HG03103 (cell line): ENCODE measurements around the gene FAM227B.
"Not testable (repeated sequence)": the region's sequence is repeated elsewhere in the genome, so short reads cannot be mapped to it uniquely, and the experiment has no call there.

ENCODE experiments used
- ATAC-seq: cut with Tn5 transposase; IDR thresholded peaks from one replicate; pipeline ENCODE4 v1.9.1; 2021; ENCODE audit warnings: low read depth; ENCODE audit not compliant: unreplicated experiment

The FAM227B gene

GRCh38 chr15:49402515-49403296, 217.9 kb downstream of the FAM227B start:
- ATAC-seq: not testable (repeated sequence)

- ATAC-seq: no peak
These were observed 233.1 kb downstream of the FAM227B start for GRCh38 chr15:49387471-49387870.

GRCh38 chr15:49383266-49383665, 237.4 kb downstream of the FAM227B start:
- no peak for ATAC-seq

- ATAC-seq: no peak
These were observed 238.2 kb downstream of the FAM227B start for GRCh38 chr15:49382394-49382793.

- ATAC-seq: no peak
These were observed 239.7 kb downstream of the FAM227B start for GRCh38 chr15:49380912-49381311.

GRCh38 chr15:49379996-49380395, 240.6 kb downstream of the FAM227B start:
- no peak for ATAC-seq

- no peak for ATAC-seq
These were observed 248.3 kb downstream of the FAM227B start for GRCh38 chr15:49372366-49372765.

GRCh38 chr15:49370782-49371181, 249.8 kb downstream of the FAM227B start:
- ATAC-seq: no peak

- no peak for ATAC-seq
These were observed 254.1 kb downstream of the FAM227B start for GRCh38 chr15:49366496-49366895.

- no peak for ATAC-seq
These were observed 259.2 kb downstream of the FAM227B start for GRCh38 chr15:49361370-49361769.

- ATAC-seq: not testable (repeated sequence)
These were observed 266.2 kb downstream of the FAM227B start for GRCh38 chr15:49354439-49354838.

GRCh38 chr15:49343546-49343945, 277.1 kb downstream of the FAM227B start:
- ATAC-seq: no peak

GRCh38 chr15:49339656-49340055, 281.0 kb downstream of the FAM227B start:
- no peak for ATAC-seq

- ATAC-seq: no peak
These were observed 288.7 kb downstream of the FAM227B start for GRCh38 chr15:49331951-49332350.

- no peak for ATAC-seq
These were observed 289.2 kb downstream of the FAM227B start for GRCh38 chr15:49331442-49331841.

GRCh38 chr15:49330166-49330565, 290.5 kb downstream of the FAM227B start:
- no peak for ATAC-seq

GRCh38 chr15:49328941-49329340, 291.7 kb downstream of the FAM227B start:
- no peak for ATAC-seq

GRCh38 chr15:49327927-49328326, 292.7 kb downstream of the FAM227B start:
- ATAC-seq: no peak

GRCh38 chr15:49323207-49323606, 297.4 kb downstream of the FAM227B start:
- no peak for ATAC-seq

- ATAC-seq: no peak
These were observed 300.3 kb downstream of the FAM227B start for GRCh38 chr15:49320351-49320750.

- ATAC-seq: no peak
These were observed 305.2 kb downstream of the FAM227B start for GRCh38 chr15:49315391-49315823.

GRCh38 chr15:49314716-49315115, 305.9 kb downstream of the FAM227B start:
- ATAC-seq: no peak
